MM.1S (cell line): Measurements from ENCODE around the gene DMRT2.

Experiments
- EZH2 ChIP-seq: fragments of 300-600 bp; sonication (generic); optimal IDR thresholded peaks from 2 replicates; pipeline ENCODE3; 2017; ENCODE audit warnings: low read depth, mild to moderate bottlenecking, antibody characterized with exemption, low read length, mixed read lengths
- EZH2phosphoT487 ChIP-seq: fragments of 300-600 bp; sonication (generic); IDR thresholded peaks from 2 replicates; pipeline ENCODE4 v1.6.1; 2018; ENCODE audit warnings: antibody characterized with exemption, low read length
- TF ChIP-seq, protein P1 (sequence below): fragments of 300-600 bp; sonication (generic); IDR thresholded peaks from 2 replicates; pipeline ENCODE4 v1.5.1; 2016; ENCODE audit warnings: antibody characterized with exemption, low read length, mixed read lengths

- TF ChIP-seq, protein P1, sequence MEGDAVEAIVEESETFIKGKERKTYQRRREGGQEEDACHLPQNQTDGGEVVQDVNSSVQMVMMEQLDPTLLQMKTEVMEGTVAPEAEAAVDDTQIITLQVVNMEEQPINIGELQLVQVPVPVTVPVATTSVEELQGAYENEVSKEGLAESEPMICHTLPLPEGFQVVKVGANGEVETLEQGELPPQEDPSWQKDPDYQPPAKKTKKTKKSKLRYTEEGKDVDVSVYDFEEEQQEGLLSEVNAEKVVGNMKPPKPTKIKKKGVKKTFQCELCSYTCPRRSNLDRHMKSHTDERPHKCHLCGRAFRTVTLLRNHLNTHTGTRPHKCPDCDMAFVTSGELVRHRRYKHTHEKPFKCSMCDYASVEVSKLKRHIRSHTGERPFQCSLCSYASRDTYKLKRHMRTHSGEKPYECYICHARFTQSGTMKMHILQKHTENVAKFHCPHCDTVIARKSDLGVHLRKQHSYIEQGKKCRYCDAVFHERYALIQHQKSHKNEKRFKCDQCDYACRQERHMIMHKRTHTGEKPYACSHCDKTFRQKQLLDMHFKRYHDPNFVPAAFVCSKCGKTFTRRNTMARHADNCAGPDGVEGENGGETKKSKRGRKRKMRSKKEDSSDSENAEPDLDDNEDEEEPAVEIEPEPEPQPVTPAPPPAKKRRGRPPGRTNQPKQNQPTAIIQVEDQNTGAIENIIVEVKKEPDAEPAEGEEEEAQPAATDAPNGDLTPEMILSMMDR: peak; percentile 85
- TF ChIP-seq EZH2 (no peak), EZH2phosphoT487 (no peak)
These were observed 45.0 kb upstream of the DMRT2 start for GRCh38 chr9:1005043-1005667.
